Skeletal muscle satellite cell (primary cell): ENCODE data around the gene DPP7.

Experiments used
- H3K27me3 ChIP-seq: 2 replicates; pipeline ENCODE4 v1.7.0; 2013; ENCODE audit warnings: low read length; ENCODE audit not compliant: control insufficient read depth, insufficient read depth
- H3K36me3 ChIP-seq: 2 replicates; pipeline ENCODE4 v1.7.0; 2013; ENCODE audit warnings: mild to moderate bottlenecking, control low read depth, low read length; ENCODE audit not compliant: insufficient read depth
- H3K4me1 ChIP-seq: 2 replicates; pipeline ENCODE4 v1.7.0; 2013; ENCODE audit warnings: low read length; ENCODE audit not compliant: control insufficient read depth, insufficient read depth
- H3K4me2 ChIP-seq: 2 replicates; pipeline ENCODE4 v1.7.0; 2013; ENCODE audit warnings: mild to moderate bottlenecking, low read length
- H3K4me3 ChIP-seq: 2 replicates; pipeline ENCODE4 v1.7.0; 2013; ENCODE audit warnings: low read length
- H3K9ac ChIP-seq: 2 replicates; pipeline ENCODE4 v1.7.0; 2013; ENCODE audit warnings: mild to moderate bottlenecking, low read depth, low read length, moderate library complexity
- H3K9me3 ChIP-seq: replicated peaks from 2 replicates; pipeline ENCODE4 v1.7.0; 2013; ENCODE audit warnings: mild to moderate bottlenecking, control low read depth, low read length

Gene DPP7

DNA sequence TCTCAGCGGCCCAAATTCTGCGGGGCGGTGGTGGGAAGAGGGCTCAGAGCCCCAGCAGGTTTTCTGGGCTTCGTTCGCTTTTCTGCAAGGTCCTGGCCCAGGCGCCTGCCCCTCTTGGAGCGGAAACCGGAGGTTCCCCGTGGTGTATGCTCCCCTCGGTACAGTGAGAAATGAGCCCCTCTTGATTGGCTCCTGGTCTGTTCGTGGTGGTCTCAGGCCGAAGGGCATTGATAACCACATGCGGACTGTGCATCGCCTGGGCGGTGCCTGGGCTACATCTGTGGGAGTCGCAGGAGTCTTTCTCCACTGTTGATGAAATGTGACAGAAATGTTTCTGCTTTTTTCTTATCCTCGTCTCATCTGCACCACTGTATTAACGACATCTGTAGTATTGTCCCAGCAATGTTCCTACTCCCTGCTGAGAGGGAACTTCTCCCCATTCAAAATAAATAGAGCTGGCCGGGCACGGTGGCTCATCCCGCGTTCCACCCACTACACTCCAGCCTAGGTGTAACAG is 27.1 kb downstream of the DPP7 start:
- Histone ChIP-seq H3K4me3 (peak overlapping the region; percentile 92), H3K4me2 (peak overlapping the region; percentile 92), H3K36me3 (peaks cover 14% of the 10 kb centered on the region), H3K27me3 (no peaks in the 10 kb centered on the region), H3K4me1 (peaks cover 48% of the 10 kb centered on the region), H3K9ac (peak overlapping the region; percentile 92), H3K9me3 (no peaks in the 10 kb centered on the region)

DNA sequence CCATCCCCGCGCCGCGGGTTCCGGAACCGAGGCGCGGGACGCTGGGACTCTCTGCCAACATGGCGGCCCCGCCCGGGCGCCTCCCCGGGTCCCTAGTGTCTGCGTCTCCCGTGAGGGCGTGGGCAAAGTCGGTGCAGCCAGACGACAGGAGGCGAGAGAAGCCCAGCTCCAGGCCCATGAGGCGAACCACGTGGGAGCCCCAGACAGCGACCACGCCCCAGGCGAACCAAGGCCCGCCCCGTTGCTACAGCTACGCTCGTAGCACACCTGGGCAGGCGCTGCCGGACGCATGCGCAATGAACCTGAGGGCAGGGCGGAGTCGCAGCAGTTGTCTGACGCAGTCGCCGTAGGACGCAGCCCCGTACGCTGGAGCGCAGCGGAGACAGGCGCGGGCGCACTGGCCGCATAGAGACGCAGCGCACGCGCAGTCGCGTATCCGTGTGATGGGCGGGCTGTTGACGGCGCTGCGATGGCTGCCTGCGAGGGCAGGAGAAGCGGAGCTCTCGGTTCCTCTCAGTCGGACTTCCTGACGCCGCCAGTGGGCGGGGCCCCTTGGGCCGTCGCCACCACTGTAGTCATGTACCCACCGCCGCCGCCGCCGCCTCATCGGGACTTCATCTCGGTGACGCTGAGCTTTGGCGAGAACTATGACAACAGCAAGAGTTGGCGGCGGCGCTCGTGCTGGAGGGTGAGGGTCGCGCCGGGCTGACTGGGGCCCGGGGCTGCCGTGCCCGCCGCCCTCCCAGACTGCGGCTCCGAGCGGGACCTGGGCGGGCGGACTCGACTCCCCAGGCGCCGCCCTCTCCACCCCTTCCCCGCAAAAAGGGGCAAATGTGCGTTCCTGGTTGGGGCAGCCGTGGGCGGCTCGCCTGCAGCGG is 27.8 kb downstream of the DPP7 start, which contains the start of gene MAN1B1:
Gene MAN1B1, plus strand, starts transcription at position 455 of the 878 bp plus-strand sequence. Its CDS starts 15 bp downstream, at position 470.
- no peaks in the 10 kb centered on the region for H3K9me3 ChIP-seq
- H3K27me3 ChIP-seq = no peaks in the 10 kb centered on the region
- H3K36me3 ChIP-seq = peaks cover 17% of the 10 kb centered on the region
- H3K9ac ChIP-seq = peak within 1 kb of the TSS; percentile 92
- H3K4me2 ChIP-seq = peak within 1 kb of the TSS; percentile 92
- H3K4me1 ChIP-seq = peaks cover 51% of the 10 kb centered on the region
- H3K4me3 ChIP-seq = peak within 1 kb of the TSS; percentile 92

DNA sequence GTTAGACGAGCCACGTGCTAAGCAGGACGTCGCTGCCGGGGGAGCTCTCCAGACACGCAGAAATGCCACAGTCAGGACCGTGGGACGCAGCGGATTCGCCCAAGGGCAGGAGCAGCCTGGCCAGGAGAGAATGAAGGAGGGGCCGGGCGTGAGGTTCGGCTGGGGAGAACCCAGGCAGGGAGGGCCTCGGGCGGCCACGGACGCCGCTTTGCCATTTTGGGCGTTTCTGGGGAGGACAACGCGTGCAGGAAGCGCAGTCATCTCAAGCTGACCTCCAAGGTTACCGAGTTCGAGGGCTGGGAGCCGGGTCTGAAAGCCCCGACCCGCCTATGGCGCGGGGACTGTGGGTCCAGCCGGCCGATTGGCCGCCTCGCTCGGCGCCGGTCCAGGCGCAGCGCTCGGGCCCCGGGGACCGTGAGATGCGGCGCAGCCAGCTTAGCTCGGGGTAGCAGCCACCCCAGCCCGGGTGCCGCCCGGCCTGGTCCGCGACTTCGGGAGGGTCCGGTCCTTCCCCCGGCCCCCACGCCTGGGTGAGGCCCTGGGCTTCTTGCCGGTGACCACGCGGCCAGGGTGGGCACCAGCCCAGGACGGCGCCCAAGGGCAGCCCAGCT is 28.5 kb downstream of the DPP7 start:
- H3K4me3 ChIP-seq = peak overlapping the region; percentile 92
- peaks cover 20% of the 10 kb centered on the region for H3K36me3 ChIP-seq
- H3K9ac ChIP-seq = peak overlapping the region; percentile 92
- H3K4me2 ChIP-seq = peak overlapping the region; percentile 92
- no peaks in the 10 kb centered on the region for H3K9me3 ChIP-seq
- H3K4me1 ChIP-seq = peaks cover 51% of the 10 kb centered on the region
- no peaks in the 10 kb centered on the region for H3K27me3 ChIP-seq

DNA sequence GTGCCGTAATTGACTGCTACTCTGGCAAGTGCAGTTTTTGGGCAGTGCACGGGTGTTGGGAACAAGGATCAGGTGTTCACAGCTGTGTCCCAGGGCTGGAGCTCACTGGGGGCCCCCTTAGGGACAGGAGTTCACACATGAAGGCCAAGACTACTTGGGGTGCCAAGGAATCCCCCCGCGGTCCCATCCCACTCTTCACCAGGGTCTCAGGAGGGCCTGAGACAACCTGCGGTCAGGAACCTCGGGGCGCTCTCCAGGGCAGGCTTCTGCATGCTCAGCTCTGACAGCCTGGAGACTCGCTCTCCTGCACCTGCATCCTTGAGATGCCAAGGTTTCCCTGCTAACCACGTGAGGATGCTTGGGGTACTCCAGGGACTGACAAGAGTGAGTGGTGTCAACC is 30.0 kb downstream of the DPP7 start:
- no peaks in the 10 kb centered on the region for H3K9me3 ChIP-seq
- H3K9ac ChIP-seq = no peak overlapping the region
- H3K4me2 ChIP-seq = no peak overlapping the region
- H3K4me1 ChIP-seq = peaks cover 51% of the 10 kb centered on the region
- no peak overlapping the region for H3K4me3 ChIP-seq
- no peaks in the 10 kb centered on the region for H3K27me3 ChIP-seq
- peaks cover 34% of the 10 kb centered on the region for H3K36me3 ChIP-seq

DNA sequence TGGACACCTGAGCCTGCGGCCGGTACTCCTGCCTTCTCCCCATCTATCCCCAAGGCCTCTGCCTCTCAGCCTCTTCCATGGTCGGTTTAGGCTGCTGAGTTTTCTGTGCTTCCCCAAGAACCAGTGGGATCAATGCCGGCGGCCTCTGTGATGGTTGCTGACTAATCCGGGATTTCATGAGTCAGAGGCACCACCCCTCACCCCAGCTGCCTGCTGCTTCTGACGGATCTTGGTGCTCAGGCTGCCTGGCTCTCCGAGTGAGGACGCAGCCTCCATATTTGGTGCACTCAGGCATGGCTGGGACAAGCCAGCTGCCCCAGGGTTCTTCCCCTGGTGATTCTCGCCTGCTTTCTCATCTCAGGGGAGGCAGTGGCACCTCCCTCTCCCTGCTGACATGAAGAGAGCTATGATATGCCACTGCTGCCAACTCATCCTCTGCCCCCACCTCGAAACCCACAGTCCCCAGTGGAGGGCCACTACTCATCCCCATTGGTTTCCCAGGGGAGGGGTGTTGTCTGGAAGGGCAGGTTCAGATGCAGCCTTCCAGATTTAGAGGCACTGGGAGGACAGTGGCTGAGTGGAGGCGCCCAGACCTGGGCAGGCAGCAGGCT is 31.0 kb downstream of the DPP7 start:
- Histone ChIP-seq H3K4me1 (peaks cover 50% of the 10 kb centered on the region), H3K9ac (peak overlapping the region; percentile 11), H3K4me3 (peak overlapping the region; percentile 28), H3K9me3 (no peaks in the 10 kb centered on the region), H3K36me3 (peaks cover 36% of the 10 kb centered on the region), H3K27me3 (no peaks in the 10 kb centered on the region), H3K4me2 (peak overlapping the region; percentile 60)

DNA sequence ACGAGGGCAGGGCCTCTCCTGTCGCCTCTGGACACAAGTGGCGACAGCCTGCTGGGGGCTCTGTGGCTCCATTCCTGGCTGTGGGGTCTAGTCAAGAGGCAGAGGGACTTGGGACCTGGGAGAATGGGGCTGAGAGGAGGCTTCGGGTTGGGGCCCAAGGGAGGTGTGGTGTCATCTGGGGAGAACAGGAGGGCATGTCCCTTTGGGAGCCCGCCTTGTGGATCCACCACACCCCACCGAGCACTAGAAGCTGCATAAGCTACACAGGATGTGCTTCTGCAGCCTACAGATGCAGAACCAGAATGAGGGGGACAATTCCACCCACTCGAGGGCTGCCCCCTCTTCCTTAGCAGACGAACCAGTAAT is 31.6 kb downstream of the DPP7 start:
- Histone ChIP-seq H3K4me1 (peaks cover 51% of the 10 kb centered on the region), H3K27me3 (no peaks in the 10 kb centered on the region), H3K9me3 (no peaks in the 10 kb centered on the region), H3K36me3 (peaks cover 37% of the 10 kb centered on the region), H3K9ac (peak overlapping the region; percentile 11), H3K4me3 (peak overlapping the region; percentile 28), H3K4me2 (peak overlapping the region; percentile 60)

DNA sequence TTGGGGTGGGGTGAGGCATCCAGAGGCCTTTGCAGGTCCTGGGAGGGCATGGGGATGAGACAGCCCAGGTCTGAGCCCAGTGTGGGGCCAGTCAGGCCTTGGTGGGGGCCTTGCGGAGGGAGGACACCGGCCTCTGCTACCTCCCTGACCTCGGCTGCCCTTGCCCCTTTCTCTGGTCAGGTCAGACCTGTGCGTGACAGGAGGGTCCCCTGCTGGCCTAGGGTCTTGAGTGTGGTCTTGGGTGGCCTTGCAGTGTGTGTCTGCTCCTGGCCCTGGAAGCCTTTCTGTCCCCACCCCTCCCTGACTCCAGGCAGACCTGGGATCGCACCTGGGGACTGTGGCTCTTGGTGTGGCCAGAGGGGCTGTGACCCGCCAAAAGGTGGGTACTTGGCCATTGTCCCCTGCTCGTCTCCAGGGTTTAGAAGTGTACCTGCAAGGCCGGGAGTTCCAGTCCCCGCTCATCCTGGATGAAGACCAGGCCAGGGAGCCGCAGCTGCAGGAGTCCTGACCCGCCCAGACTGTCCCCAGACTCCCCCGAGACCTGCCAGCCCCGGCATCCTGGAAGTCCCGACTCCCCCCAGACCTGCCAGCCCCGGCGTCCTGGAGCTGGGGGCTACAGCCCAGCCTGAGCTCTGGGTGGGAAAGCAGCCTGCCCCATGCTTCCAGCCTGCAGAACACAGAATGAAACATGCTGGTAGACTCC is 32.2 kb downstream of the DPP7 start:
- H3K36me3 ChIP-seq = peaks cover 37% of the 10 kb centered on the region
- H3K9me3 ChIP-seq = no peaks in the 10 kb centered on the region
- no peak overlapping the region for H3K4me2 ChIP-seq
- peaks cover 46% of the 10 kb centered on the region for H3K4me1 ChIP-seq
- no peak overlapping the region for H3K4me3 ChIP-seq
- H3K9ac ChIP-seq = no peak overlapping the region
- H3K27me3 ChIP-seq = no peaks in the 10 kb centered on the region

DNA sequence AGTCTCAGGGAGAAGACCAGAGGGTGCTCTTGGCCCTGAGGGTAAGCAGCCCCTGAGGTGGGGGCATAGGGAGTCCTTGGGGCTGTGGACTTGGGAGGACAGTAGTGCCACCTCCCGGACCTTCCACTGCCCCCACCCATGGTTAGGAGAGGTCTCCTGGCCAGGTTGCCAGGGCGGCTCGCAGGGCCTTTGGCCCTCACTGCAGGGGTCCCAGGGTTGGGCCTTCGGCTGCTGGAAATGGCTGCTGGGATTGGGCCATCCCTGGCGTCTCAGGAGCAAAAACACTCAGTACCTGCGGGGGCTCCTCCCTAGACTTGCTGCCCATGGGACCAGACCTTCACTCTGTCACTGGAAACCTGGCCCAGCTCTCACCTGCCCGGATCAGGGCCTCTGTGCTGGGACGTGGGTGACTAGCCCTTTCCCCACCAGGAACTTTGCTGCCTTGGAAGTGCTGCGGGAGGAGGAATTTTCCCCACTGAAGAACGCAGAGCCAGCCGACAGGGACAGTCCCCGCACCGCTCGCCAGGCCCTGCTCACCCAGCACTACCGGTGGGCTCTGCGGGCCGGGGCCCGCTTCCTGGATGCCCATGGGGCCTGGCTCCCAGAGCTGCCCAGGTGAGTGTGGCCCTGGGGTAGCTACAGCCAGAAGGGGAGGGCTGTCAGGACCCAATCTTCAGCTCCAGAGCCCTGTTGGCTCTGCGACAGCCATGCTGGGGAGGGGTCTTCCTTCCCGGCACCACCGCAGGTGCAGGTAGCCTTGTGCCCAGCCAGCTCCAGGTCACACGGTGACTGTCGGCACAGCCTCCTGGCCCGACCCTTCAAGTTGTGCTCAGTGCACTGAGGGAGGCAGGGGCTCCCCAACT is 34.0 kb downstream of the DPP7 start:
- H3K36me3 ChIP-seq = peaks cover 37% of the 10 kb centered on the region
- H3K9ac ChIP-seq = no peak overlapping the region
- no peak overlapping the region for H3K4me2 ChIP-seq
- no peak overlapping the region for H3K4me3 ChIP-seq
- H3K4me1 ChIP-seq = peaks cover 43% of the 10 kb centered on the region
- no peaks in the 10 kb centered on the region for H3K9me3 ChIP-seq
- no peaks in the 10 kb centered on the region for H3K27me3 ChIP-seq

DNA sequence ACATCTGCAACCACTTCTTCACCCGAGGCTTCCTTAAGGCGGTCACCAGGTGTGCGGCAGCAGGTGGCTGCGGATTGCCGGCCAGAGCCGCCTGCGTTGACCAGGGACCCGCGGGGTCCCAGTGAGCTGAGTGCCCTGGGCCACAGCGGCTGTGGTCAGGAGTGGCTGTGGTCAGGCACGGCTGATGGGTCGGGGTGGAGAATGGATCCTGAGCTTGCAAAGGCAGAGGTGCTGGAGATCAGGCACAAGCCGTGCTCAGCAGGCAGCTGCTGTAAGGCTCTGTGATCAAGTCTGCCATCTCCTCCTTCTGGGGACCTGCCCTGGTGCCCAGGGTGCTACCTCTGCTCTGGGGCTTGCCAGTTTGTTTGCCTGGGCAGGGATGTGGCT is 35.1 kb downstream of the DPP7 start:
- Histone ChIP-seq H3K4me2 (no peak overlapping the region), H3K4me3 (no peak overlapping the region), H3K4me1 (peaks cover 33% of the 10 kb centered on the region), H3K36me3 (peaks cover 37% of the 10 kb centered on the region), H3K27me3 (no peaks in the 10 kb centered on the region), H3K9ac (no peak overlapping the region), H3K9me3 (no peaks in the 10 kb centered on the region)

DNA sequence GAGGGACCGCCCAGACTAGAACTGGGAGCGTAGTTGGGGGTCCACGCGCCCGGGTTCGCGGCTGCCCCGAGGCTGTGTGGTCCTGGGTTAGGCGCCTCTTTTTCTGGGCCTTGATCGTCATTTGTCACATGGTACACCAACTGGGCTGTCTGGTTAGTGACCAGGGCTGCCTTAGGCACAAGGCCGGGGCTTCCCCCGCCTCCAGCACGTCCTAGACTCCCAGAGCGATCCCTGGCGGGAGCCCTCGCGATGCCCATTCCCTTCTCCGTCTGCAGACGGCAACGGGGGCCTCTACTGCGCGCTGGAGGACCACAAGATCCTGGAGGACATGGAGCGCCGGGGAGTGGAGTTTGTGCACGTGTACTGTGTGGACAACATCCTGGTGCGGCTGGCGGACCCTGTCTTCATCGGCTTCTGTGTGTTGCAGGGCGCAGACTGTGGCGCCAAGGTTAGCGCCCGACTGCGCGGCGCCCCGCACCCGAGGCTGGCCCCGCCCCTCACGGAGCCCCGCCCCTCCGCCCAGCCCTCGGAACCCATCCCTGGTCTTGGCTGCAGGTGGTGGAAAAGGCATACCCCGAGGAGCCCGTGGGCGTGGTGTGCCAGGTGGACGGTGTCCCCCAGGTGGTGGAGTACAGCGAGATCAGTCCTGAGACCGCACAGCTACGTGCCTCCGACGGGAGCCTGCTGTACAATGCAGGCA is 35.7 kb downstream of the DPP7 start:
- peak overlapping the region; percentile 91 for H3K4me3 ChIP-seq
- no peak overlapping the region for H3K9ac ChIP-seq
- H3K9me3 ChIP-seq = no peaks in the 10 kb centered on the region
- no peaks in the 10 kb centered on the region for H3K27me3 ChIP-seq
- H3K36me3 ChIP-seq = peaks cover 37% of the 10 kb centered on the region
- H3K4me1 ChIP-seq = peaks cover 28% of the 10 kb centered on the region
- peak overlapping the region; percentile 91 for H3K4me2 ChIP-seq
